Activated naive CD4-positive, alpha-beta T cell treated with anti-CD3 and anti-CD28 coated beads for 36 hours (primary cell): Measurements from ENCODE around the gene FGF5. TPM values are rescaled to one million over a fixed set of nuclear protein-coding genes. Genes with fewer than 3 reads are reported as not detected.

ENCODE experiments used
- CTCF ChIA-PET: fragments of 350-600 bp; sonication (Branson Sonifier 250); formaldehyde crosslinking; loops from one replicate; lab custom pipeline; 2021; ENCODE audit warnings: antibody characterized with exemption; lab: Charles Lee
- DNase-seq: peaks from one replicate; pipeline ENCODE4 v3.0.0-alpha.2; 2020
- H3K27ac Mint-ChIP-seq: one replicate; pipeline ENCODE4 v1.8.0; 2021; ENCODE audit warnings: mild to moderate bottlenecking, mixed read lengths
- H3K27me3 Mint-ChIP-seq: one replicate; pipeline ENCODE4 v1.8.0; 2021; ENCODE audit warnings: low read depth, mixed read lengths
- H3K36me3 Mint-ChIP-seq: one replicate; pipeline ENCODE4 v1.8.0; 2021; ENCODE audit warnings: low read depth, mixed read lengths
- H3K4me1 Mint-ChIP-seq: one replicate; pipeline ENCODE4 v1.8.0; 2021; ENCODE audit warnings: low read depth, mixed read lengths
- H3K4me3 Mint-ChIP-seq: one replicate; pipeline ENCODE4 v1.8.0; 2021; ENCODE audit warnings: mild to moderate bottlenecking, moderate library complexity, mixed read lengths
- H3K9me3 Mint-ChIP-seq: one replicate; pipeline ENCODE4 v1.8.0; 2021; ENCODE audit warnings: mixed read lengths
- intact Hi-C: fragments of 100-400 bp; cut with micrococcal nuclease; formaldehyde crosslinking; loops from one replicate; pipeline ENCODE4 v1.15.1; 2023
- total RNA-seq, 2 experiments: library from RNA; stranded (reverse); gene quantifications; one replicate each; pipeline ENCODE4 v1.2.3, GENCODE V29; 2021

FGF5 gene
- total RNA-seq, 2 experiments from 2014 or later = not detected

DNA sequence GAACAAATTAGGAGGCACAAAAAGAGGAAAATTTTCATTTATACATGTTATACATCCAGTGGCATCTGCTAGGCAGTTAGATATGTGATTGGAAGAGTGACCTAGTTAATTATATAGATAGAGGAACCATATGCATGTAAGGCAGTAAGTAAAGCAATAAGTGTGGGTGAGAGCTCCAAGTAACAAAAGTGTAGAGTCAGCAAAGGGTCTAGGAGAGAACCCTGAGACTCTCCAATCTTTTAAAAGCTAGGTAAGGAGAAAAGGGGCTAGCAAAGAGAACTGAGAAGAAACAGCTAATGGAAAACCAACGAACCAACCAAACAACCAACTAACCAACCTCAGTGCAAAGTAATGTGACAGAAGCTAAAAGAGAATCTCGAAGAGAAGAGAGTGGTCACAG is 65.2 kb downstream of the FGF5 start:
- peaks cover 7% of the 10 kb centered on the region for H3K27me3 Mint-ChIP-seq
- H3K4me3 Mint-ChIP-seq = no peak overlapping the region
- H3K27ac Mint-ChIP-seq = no peak overlapping the region
- CTCF ChIA-PET = no interaction called here
- no peaks in the 10 kb centered on the region for H3K36me3 Mint-ChIP-seq
- intact Hi-C loops = no loop called here
- peaks cover 5% of the 10 kb centered on the region for H3K4me1 Mint-ChIP-seq
- DNase-seq = no peak
- no peaks in the 10 kb centered on the region for H3K9me3 Mint-ChIP-seq

GRCh38 chr4:80333121-80333520 is 66.7 kb downstream of the FGF5 start:
- H3K27ac Mint-ChIP-seq = no peak overlapping the region
- H3K4me3 Mint-ChIP-seq = no peak overlapping the region
- no peak for DNase-seq
- peaks cover 7% of the 10 kb centered on the region for H3K27me3 Mint-ChIP-seq
- peaks cover 5% of the 10 kb centered on the region for H3K4me1 Mint-ChIP-seq
- no peaks in the 10 kb centered on the region for H3K36me3 Mint-ChIP-seq
- intact Hi-C loops = no loop called here
- CTCF ChIA-PET = no interaction called here
- no peaks in the 10 kb centered on the region for H3K9me3 Mint-ChIP-seq

DNA sequence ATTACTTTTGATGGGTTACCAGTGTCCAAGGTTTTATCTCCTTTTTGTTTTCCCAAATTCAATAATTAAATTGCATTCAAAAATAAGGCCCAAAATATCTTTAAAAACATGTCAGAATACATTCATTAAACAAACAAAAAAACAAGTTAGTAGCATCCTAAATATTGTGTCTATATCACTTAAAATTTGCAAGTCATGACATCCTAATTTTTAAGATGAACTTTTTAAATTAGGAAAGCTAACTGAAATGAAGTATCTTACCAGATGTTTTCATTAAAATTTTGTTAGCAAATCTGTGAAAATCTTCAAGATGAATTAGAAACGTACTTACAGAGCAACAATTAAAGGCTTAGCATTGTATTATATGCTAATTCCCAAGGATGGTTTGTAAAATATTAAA is 68.1 kb downstream of the FGF5 start:
- CTCF ChIA-PET = no interaction called here
- Mint-ChIP-seq H3K9me3 (no peaks in the 10 kb centered on the region), H3K27me3 (peaks cover 9% of the 10 kb centered on the region), H3K4me1 (peaks cover 5% of the 10 kb centered on the region), H3K4me3 (no peak overlapping the region), H3K27ac (no peak overlapping the region), H3K36me3 (no peaks in the 10 kb centered on the region)
- no peak for DNase-seq
- intact Hi-C loops = no loop called here

GRCh38 chr4:80335226-80335553 is 68.7 kb downstream of the FGF5 start:
- Mint-ChIP-seq H3K36me3 (no peaks in the 10 kb centered on the region), H3K9me3 (no peaks in the 10 kb centered on the region), H3K4me1 (peaks cover 5% of the 10 kb centered on the region), H3K27me3 (peaks cover 9% of the 10 kb centered on the region), H3K4me3 (peak overlapping the region; percentile 77), H3K27ac (no peak overlapping the region)
- intact Hi-C loops = loop anchor here (5.0 kb wide), 2 partner anchors 133 to 1383 kb away; no protein-coding TSS in a partner anchor
- no peak for DNase-seq
- CTCF ChIA-PET = no interaction called here

DNA sequence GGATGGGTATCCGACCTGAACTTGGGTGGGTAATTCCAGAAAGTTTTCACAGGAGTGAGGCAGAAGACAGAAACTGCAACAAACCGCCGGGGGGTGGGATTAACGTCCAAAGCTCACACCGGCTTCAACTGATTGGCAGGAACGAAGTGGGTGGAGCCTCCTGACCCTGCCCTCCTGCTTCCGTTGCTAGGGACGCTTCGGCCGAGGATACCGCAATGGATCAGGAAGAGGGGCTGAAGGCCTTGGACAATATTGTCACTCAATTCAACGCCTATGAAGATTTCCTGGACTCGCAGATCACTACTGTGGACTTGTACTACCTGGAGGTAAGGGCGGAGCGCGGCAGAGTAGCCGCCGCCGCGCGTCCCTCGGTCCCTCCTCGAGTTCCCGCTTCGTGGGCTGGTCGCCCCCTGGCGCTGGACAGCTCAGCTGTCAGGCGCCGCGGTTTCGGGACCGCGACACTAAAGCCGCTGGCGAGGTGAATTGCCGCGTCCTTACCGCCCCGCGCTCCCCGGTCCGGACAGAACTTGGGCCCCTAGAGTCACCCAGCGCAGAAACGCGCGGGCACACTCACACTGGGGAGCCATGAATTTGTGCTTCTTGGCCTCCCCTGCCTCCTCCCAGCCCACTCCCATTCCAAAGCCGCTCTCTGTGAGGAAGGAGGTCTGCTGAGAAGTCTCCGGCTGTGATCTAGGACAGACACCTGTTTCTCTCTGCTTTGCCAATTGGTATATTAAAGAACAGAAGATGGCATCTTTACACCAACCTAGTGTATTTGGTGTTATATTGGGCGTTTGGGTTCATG is 69.3 kb downstream of the FGF5 start, which contains the start of gene CFAP299:
Gene CFAP299 (plus strand): TSS at position 177 of the 805 bp plus-strand sequence.
- Mint-ChIP-seq H3K27me3 (peaks cover 9% of the 10 kb centered on the region), H3K27ac (no peak within 1 kb of the TSS)
- intact Hi-C loops = loop anchor here (5.0 kb wide), 2 partner anchors 133 to 1383 kb away; no protein-coding TSS in a partner anchor

DNA sequence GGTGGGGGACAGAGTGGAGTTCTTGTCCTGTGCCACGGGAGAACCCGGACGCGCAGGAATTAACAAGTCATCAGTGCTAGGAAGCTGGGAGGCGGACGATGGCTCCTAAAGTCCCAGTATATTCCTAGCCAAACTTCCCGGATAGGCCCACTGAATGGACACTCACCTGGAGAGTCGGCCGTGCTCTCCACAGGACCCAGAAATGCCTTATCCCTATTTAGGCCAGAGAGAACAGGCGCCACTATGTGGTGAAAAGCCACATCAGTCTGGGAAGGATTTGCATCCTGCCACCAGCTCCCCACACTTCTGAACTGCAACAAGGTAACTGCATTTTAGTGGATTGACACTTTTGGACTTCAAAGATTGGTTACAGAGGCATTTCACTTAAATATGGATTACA is 70.1 kb downstream of the FGF5 start:
- H3K27ac Mint-ChIP-seq = no peak overlapping the region

More for the DNA sequence above, 69.3 kb downstream of the FGF5 start, which contains the start of gene CFAP299:
- CTCF ChIA-PET = no interaction called here
- Mint-ChIP-seq H3K36me3 (no peaks in the 10 kb centered on the region), H3K4me3 (peak within 1 kb of the TSS; percentile 77), H3K4me1 (peaks cover 5% of the 10 kb centered on the region), H3K9me3 (no peaks in the 10 kb centered on the region)
- peak; percentile 84 for DNase-seq

GRCh38 chr4:80340036-80340435 is 73.6 kb downstream of the FGF5 start:
- Mint-ChIP-seq H3K4me1 (peaks cover 19% of the 10 kb centered on the region), H3K4me3 (no peak overlapping the region), H3K9me3 (peaks cover 17% of the 10 kb centered on the region), H3K27me3 (peaks cover 9% of the 10 kb centered on the region), H3K27ac (no peak overlapping the region), H3K36me3 (no peaks in the 10 kb centered on the region)
- CTCF ChIA-PET = no interaction called here
- DNase-seq = no peak
- intact Hi-C loops = no loop called here

More for the DNA sequence above, 70.1 kb downstream of the FGF5 start:
- peak overlapping the region; percentile 77 for H3K4me3 Mint-ChIP-seq
- CTCF ChIA-PET = interaction anchor here (0.9 kb wide), 1 partner anchor 116 kb away, joined by 3 read pairs; no protein-coding TSS in a partner anchor
- DNase-seq = peak; percentile 15
- H3K9me3 Mint-ChIP-seq = no peaks in the 10 kb centered on the region
- intact Hi-C loops = loop anchor here (5.0 kb wide), 2 partner anchors 134 to 1384 kb away; no protein-coding TSS in a partner anchor
- H3K27me3 Mint-ChIP-seq = peaks cover 9% of the 10 kb centered on the region
- H3K4me1 Mint-ChIP-seq = peaks cover 5% of the 10 kb centered on the region
- no peaks in the 10 kb centered on the region for H3K36me3 Mint-ChIP-seq

Other genes with a start within 250 kb of the FGF5 start
- gene ANTXR2, start 193.4 kb upstream of the FGF5 start, total RNA-seq = under 1 TPM; 0.50 to 0.79 TPM
- under 1 TPM; 0.29 to 0.35 TPM for gene PRDM8, start 69.2 kb upstream of the FGF5 start, total RNA-seq
- not detected for gene CFAP299, start 69.1 kb downstream of the FGF5 start, total RNA-seq